ENCODE data around the gene LLCFC1.

LLCFC1 gene

DNA sequence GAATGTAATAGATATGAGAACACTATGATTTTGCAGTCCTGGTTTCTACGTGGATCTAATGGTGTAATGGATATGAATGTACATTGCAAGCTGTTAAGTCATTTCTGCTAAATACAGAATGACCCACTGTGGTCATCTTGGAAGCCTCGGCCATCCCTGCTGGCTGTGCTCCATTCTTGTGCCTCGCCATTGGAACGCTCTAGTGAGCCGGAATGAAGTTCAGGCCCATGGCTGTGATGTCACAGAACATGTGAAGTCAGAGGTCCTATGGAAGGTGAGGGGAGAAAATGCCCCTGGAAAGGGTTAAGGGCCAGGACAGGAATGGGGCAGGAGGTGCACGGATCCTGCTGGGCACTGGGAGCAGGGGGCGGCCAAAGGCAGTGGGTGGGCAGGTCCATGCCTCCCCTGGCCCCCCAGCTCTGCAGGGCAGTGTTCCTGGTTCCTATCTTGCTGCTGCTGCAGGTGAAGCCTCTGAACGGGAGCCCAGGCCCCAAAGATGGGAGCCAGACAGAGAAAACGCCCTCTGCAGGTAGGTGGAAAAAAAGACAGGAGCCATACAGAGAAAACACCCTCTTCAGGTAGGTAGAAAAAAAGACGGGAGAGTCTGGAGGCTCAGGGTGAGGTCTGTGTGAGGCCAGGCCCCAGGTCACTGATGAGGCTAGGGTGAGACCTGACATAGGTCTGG lies at the start of gene LLCFC1:
Gene LLCFC1, plus strand, starts transcription at position 259 of the 685 bp plus-strand sequence. Its CDS starts 138 bp downstream, at position 397.
- peak; percentile 18 for DNase-seq (ENCODE audit: low spot score)

DNA sequence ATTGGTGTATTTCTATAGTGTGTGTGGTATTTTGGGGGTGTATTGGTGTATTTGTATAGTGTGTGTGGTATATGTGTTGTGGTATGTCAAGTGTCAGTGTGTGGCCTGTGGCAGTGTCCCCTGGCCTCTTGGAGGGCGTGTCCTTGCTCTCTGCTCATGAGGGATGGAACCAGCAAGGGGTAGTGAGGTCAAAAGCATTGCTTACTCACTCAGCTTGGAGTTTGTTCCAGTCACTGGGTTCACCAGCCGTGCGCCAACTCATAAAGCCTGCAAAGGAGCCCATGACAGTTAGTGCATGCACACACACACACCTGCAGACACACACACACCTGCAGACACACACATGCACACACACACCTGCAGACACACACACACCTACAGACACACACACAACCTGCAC lies 49.5 kb upstream of the LLCFC1 start:
- no peak for DNase-seq (ENCODE audit: low spot score)

DNA sequence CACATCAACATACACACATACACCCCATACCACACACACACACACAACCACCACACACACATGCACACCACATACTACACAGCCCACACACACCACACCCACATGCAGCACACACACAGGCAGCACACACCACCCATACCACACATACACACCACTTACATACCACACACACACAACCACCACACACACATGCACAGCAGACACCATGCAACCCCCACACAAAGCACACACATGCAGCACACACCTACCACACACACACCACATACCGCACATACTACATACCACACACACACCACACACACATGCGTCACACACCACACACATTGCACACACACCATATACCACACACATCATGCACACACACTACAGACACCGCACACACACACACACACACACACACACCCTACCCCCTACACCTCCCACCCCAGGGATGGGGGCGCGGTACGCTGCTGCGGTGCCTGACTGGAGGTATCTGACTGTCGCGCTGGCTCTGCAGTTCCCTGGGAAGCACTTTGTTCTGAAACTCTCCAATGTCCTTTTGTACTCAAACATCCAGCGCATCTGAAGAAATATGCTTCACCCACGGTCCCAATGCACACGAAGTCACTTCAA lies 48.3 kb upstream of the LLCFC1 start:
- no peak for DNase-seq (ENCODE audit: low spot score)

DNA sequence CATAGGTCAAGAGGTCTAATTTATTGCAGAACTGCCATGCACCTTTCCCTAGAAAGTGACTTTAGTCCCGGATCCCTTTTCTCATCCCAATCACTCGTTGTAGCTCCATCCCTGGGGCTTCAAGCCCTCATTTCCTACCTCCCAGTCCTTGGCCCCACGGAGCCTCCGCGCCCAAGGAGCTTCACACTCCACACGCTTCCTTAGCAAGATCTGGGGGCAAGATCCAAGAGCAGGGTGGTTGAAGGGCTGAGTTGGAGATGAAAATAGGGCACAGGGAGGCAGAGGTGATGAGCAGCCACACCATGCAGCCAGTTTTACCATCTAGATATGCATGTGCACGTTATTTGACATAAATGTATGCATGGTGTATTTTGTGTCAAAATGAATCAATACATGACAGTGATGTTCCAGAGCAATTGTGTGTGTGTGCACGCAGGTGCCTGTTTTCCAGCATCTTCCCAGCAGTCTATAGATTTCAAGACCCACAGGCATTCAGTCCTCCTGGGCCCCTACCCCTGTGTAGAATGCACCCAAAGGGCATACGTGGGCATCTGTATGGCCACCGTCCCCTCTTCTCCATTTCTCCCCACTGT lies 47.7 kb upstream of the LLCFC1 start:
- DNase-seq (ENCODE audit: low spot score), result no peak

DNA sequence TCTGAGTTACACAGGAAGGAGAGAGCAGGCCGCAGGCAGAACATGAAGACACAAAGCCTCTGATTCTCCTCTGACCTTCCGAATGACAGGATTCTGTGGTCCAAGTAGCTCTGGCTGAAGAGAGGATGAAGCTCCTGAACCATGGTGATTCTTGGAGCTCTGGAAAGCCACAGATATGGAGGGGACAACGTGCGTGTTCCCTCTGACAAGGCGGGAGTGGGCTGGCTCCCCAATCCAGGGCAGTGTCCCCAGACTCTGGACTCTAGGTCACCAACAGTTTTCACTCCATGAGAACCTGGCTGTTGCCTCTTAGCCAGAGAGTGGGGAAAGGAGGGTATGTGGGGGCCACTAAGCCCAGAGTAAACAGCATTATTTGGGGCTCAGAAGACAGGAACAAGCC lies 46.3 kb upstream of the LLCFC1 start:
- no peak for DNase-seq (ENCODE audit: low spot score)

DNA sequence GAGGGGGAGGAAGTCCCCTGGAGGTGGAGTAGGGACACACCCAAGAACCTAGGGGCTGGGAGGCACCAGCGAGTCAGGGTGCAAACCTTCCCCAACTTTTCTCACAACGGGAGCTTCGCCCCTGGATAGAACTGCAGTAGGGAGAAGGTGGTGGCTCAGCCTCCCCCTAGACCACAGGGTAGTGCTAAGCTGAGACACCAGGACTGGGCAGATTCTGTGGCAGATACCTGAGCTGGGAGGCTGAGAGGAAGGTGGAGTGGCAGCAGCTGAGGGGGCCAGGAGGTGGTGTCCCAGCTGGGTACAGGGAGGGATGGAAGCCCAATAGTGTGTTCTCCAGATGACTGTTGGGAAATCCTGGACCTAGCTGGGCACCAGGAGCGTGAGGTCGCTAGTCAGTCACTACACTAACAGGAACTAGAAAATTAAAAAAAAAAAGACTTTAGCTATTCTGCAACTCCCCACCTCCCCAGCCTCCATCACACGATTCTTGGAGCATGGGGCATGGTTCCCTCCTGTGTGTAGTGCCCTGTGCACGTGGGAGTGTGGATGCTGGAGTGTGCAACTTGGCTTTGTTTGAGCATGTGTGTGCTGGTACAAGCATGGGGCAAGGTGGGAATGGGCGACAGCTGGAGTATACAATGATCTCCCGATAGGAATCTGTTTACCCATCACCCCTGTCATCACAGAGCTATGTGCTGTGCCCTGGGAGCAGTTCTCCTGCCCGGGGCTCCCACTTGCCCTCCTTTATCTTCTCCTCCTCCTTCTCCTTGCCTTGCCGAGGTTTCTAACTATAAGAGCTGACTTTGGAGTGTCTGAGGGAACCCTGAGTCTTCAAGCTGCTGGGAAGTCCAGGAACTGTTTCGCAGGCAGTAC lies 44.9 kb upstream of the LLCFC1 start:
- DNase-seq (ENCODE audit: low spot score), result no peak

DNA sequence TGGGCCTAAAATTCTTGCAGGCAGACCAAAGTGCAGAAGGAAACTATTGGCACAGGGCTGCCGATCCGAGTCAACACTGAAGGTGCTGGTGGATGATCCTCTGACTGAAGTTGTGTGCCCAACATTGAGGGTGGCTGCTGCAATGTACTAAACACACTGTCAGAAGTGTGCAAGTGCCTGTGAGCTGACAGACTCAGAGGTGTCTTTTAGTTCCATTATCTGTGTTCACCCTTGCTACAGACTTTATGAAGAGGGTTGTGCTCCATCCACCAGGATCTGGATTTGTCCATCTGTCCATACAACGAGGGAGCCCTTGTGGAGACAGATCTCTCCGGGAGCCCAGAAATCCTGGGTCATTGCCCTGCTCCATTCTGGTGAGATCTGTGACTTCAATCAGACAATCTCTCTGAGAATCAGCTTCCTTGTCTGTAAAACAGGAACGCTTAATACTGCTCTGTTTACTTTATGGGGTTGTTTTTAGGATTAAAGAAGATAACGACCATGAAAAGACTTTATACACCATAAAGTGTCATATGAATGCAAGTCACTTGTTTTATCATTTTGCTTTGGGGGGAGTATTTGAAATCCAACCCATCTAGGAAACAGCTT lies 44.2 kb upstream of the LLCFC1 start:
- DNase-seq (ENCODE audit: low spot score), result no peak

DNA sequence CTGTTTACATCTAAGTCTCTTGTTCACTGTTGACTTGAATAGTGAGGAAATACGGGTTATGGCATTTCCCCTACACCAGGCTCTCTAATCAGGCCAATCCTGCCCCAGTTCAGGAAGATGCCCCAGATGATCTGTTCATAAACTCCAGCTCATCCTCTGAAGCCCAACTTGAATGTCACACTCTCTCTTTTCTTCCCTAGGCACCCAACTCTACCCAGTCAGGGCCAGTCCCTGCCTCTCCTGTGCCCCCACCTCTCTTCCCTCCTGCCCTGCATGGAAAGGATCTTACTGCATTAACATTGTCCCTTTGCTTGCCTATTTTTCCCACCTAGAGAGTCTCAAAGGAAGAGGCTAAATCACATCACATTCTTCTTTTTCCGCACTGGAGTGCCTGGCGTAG lies 43.1 kb upstream of the LLCFC1 start:
- DNase-seq (ENCODE audit: low spot score), result no peak

DNA sequence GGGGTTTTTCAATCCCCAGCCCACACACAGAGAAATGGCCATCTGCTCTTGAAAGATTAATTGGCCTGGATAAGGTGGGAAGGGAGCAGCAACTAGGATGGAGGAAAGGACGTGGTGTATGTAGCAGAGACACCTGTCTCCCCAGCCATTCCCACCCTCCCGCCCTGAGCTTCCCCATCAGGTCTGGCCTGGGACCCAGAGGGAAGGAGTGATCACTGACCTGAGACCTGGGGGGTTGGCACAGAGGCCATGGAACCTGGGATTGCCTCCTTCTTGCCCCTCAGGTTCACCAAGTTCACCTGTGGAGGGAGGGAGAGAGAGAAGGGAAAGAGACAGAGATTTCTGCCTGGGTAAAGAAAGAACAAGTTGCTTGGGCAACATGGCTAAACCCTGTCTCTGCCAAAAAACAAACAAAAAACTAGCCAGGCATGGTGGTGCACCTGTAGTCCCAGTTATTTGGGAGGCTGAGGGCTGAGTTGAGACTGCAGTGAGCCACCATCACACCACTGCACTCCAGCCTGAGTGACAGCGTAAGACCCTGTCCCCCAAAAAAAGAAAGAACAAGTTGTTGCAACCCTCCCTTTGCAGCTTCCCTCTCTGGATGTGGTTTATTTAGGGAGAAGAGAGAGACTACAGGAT lies 42.4 kb upstream of the LLCFC1 start:
- no peak for DNase-seq (ENCODE audit: low spot score)

DNA sequence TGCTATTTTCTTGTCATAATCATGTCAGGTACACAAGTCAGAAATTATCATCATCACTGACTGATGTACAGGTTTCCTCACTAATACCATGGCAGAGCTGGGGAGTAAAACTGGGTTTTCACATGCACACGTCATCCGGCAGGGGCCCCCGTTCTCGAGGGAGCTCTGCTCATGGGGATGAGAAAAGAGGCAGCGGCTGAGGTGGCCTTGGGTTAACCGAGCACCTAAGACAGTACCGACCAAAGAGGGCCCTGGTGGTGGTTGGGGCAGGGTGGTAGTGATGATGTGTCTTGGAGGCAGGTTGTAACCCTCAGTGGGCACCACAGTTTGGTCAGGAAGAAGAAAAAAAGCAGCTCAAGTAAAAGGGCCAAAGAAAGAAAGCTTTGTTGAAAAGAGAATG lies 41.6 kb upstream of the LLCFC1 start:
- no peak for DNase-seq (ENCODE audit: low spot score)

DNA sequence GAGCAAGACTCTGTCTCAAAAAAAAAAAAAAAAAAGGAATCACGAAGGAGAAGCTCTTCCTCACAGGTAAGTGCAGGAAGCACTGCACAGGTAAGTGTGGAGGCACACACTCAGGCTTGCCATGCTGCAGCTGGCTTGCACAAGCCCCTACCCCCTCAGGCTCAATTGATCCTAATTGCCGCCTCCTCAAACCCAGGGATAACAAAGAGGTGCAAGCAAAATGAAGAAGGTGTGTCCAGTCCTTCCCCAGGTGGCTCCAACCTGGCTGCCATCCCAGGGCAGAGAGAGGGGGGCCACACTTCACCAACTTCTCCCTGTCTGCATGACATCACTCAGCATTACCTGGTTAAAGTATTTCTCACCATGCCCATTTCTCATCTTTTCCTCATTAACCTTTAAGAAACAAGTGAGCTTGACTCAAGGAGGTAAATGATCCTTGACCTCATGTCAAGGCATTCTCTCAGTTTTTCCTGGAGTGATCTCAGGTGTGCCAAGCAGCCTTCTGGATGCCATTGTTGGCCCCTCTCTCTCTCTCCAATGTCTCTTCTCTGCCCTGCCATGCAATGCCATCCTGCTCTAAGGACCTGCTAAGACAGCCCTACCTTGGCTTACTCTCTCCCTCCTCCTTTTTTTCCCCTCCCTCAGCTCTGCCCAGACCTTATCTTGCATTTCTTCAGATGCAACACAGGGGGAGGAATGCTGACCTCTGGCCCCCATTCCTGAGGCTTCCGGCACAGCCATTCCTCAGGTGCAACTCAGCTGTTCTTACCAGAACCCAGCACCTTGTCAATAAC lies 40.7 kb upstream of the LLCFC1 start:
- DNase-seq (ENCODE audit: low spot score), result no peak

DNA sequence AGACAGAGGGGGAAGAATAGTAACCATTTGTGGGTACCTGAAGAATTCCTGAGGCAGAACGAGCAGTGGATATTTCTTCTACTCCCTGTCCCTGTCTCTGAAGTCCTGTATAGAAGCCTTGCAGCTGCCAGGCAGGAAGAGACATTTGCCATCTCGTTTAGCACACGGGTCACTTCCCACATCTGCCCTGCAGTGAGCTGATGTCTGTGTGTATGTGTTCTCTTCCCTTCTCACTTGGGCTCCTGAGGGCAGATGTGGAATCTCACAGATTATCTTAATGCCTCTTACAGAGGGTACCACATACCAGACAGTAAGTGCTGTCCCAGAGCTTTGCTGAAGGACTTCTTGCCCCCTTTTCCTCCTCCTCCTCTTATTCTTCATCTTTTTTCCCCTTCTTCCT lies 39.6 kb upstream of the LLCFC1 start:
- DNase-seq (ENCODE audit: low spot score), result no peak

DNA sequence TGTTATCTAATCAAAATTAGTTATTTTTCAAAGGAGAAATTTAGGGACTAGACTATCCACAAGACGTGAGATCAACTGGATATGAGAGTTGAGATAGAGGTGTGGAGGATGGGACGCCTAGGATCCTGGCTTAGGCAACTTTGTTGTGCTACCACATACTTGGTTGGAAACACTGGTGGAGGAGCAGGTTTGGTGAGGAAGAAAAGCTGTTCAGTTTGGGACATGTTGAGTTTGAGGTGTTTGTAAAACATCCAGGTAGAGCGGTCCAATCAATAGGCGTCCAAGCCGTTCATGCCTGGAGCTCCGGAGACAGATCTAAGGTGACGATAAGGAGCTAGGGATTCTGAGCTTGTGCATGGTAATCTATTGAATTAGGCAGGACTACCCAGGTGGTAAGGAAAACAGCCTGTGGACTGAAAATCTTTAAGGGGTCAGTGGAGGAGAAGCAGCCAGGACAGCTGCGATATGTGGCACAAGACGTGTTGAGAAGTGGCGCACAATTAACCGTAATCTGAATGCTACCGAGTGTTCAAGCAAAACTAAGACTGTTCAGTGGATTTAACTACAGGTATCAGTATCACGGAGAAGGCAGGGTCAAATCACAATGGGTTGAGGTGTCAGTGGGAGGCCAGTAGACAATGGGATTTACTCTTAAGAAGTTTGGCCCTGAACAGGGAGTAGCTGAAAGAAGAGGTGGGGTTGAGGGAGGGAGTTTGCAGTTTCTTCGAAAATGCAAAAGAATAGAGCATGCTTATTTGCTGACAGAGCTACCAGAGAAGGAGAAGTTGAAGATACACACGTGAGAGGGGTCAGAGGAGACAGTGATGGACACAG lies 37.6 kb upstream of the LLCFC1 start:
- no peak for DNase-seq (ENCODE audit: low spot score)

DNA sequence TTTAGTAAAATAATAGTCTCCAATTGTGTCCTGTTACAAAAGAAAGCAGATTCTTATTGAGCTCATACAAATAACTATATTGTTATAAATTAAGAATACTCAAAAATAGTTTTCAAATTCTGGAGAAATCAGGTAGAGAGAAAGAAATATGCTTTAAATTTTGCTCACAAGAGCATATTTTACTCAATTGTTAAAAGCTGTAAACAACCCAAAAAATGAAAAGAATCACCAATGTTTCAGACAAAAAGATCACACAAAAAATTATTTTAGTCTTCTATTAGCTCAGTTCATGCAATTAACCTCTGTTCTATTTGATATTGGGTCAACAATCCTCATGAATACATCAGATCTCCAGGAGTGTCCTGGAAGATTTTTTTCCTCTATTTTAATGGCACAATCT lies 35.2 kb upstream of the LLCFC1 start:
- DNase-seq (ENCODE audit: low spot score), result no peak

DNA sequence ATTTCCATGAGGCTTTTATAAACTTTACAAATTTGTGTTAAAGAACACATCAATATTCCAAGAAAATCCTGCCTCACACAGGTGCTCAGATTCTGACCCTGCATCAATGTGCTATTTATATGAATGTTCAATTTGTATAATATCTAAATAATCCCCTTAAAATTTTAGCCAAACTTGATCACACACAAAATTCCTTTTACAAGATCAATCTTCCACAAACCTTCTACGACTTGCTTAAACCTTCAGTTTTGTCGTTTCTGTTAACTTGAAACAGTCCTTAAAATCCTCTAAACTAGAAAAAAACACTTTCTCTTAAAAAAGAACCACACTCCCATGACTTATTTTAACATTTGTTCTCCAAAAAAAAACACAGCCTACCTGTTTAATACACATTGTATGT lies 33.5 kb upstream of the LLCFC1 start:
- no peak for DNase-seq (ENCODE audit: low spot score)

DNA sequence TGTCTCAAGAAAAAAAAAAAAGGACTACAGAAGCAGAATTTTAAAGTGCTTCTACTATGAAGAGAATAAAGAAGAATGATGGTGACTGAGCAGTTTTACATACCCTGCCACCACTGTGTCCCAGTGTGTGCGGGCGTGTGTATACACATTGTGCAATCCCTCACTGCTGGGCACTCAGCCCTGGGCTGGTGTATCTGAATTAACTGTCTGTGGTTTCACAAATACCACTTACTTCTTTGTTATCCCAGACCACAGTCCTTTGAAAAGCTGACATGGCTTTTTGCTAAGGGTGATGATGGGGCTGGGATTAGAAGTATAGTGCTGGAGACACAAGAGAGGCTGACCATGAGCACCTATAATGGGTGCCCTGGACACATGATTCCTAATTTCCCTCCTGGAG lies 32.6 kb upstream of the LLCFC1 start:
- DNase-seq (ENCODE audit: low spot score), result no peak

DNA sequence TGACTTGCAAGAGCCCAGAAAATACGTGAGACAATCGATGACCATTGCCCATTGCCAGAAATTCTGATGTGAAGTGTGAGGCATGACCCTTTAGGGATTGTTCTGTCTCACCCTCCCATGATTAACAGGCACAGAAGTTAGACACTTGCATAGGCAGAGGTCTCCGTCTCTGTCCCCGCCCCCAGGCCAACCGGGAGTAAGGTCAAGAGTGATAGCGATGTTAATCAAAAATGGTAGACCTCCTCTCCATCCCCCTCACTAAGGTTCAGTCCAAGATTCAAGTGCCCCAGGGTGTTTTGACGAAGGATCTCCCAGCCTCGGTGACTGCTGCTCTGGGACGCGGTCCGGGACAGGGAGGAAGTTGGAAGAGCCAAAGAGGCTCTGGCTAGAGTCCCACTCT lies 31.0 kb upstream of the LLCFC1 start:
- no peak for DNase-seq (ENCODE audit: low spot score)

DNA sequence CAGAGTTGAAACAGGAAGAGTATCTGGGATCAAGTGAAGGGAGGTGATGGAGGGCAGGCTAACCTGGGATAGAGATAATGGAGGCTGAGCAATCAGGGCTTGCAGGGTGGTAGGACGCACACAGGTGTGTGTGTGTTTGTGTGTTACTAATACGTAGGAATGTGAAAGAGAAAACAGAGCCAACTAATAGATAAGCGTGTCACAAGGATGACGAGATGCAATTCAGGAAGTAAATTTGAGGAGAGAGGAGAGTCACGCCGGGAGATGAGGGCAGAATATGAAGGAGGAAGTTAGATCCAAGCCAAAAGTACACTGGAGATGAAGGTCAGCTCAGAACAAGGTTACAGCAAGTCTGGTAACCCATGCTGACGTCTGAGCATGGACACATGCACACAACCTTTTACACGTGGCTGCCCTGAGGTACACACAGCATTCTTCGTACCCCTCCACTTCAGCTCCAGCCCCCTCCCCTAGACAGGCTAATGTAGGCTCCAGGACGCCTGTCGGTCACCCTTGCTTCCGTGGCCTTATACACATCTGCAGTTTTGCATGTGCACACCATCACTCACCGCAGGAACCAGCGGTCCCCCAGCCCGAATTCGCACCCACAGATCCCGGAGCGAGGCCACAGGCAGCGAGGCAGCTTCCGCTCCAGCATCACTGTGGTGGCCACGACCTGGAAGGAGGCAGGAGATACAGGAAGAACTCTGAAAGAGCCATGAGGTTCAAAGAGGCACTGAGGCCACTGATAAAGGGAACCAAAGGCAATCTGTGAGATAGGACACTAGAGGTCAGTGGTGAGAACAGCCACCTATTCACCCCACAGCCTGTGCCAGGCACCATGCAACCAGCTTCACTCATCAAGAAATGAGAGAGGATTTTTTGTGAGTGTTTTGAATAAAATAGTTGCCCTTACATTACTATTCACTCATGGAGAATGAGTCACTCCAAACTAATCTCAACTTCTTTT lies 30.1 kb upstream of the LLCFC1 start:
- no peak for DNase-seq (ENCODE audit: low spot score)

DNA sequence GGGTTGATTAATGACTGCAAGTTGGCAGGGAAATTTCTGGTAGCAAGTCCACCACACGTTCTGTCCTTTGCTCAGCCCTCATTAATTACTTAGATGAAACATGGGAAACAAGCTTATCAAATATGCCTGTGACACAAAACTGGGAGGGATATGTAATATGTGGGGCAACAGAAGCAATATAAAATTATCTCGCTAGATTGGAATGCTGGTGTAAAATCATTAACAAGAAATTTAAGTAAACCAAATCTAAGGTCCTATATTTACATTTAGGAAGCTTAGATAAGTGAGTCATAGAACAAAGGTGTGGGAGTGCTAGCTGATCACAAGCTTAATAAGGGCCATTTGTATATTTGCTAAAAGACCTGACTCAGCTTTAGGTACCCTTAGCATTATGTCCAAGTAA lies 29.3 kb upstream of the LLCFC1 start:
- no peak for DNase-seq (ENCODE audit: low spot score)

Measured in cerebellar cortex (tissue), 1 donor.